GM21825 (cell line): Measurements from ENCODE around the gene ZFP42.
"Not testable (repeated sequence)": the region's sequence is repeated elsewhere in the genome, so short reads cannot be mapped to it uniquely, and the experiment has no call there.

Experiments used
- ATAC-seq: cut with Tn5 transposase; IDR thresholded peaks from one replicate; pipeline ENCODE4 v1.9.1; 2021; ENCODE audit warnings: mild to moderate bottlenecking, moderate library complexity; ENCODE audit not compliant: unreplicated experiment

ZFP42 gene

GRCh38 chr4:188018262-188018661, 22.7 kb downstream of the ZFP42 start:
- ATAC-seq: no peak

GRCh38 chr4:188021548-188022249, 26.1 kb downstream of the ZFP42 start:
- ATAC-seq: no peak

GRCh38 chr4:188023682-188024081, 28.1 kb downstream of the ZFP42 start:
- no peak for ATAC-seq

GRCh38 chr4:188025476-188025875, 29.9 kb downstream of the ZFP42 start:
- no peak for ATAC-seq

- ATAC-seq: no peak
These were observed 33.5 kb downstream of the ZFP42 start for GRCh38 chr4:188029114-188029513.

- no peak for ATAC-seq
These were observed 34.8 kb downstream of the ZFP42 start for GRCh38 chr4:188030401-188030800.

- no peak for ATAC-seq
These were observed 36.2 kb downstream of the ZFP42 start for GRCh38 chr4:188031751-188032150.

- ATAC-seq: no peak
These were observed 36.6 kb downstream of the ZFP42 start for GRCh38 chr4:188032170-188032569.

GRCh38 chr4:188032583-188032982, 37.0 kb downstream of the ZFP42 start:
- ATAC-seq: no peak

GRCh38 chr4:188037003-188037713, 41.6 kb downstream of the ZFP42 start:
- ATAC-seq: no peak

- ATAC-seq: no peak
These were observed 46.1 kb downstream of the ZFP42 start for GRCh38 chr4:188041721-188042120.

GRCh38 chr4:188042191-188042590, 46.6 kb downstream of the ZFP42 start:
- no peak for ATAC-seq

GRCh38 chr4:188043154-188043553, 47.6 kb downstream of the ZFP42 start:
- ATAC-seq: no peak

- ATAC-seq: not testable (repeated sequence)
These were observed 49.9 kb downstream of the ZFP42 start for GRCh38 chr4:188045461-188045860.

- ATAC-seq: no peak
These were observed 51.1 kb downstream of the ZFP42 start for GRCh38 chr4:188046657-188047056.

GRCh38 chr4:188053302-188053701, 57.7 kb downstream of the ZFP42 start:
- no peak for ATAC-seq
